WTC11 (cell line): Measurements from ENCODE around the gene TDP2. TPM values are rescaled to one million over a fixed set of nuclear protein-coding genes. Genes with fewer than 3 reads are reported as not detected.

Source experiments
- ATAC-seq: fragments of 200-7000 bp; cut with Tn5 transposase; 2 replicates; pipeline ENCODE4 v1.10.0; 2021; ENCODE audit warnings: mild to moderate bottlenecking, moderate library complexity
- CTCF ChIA-PET: fragments of 300-600 bp; sonication (Branson Sonifier 250); formaldehyde crosslinking; loops from one replicate; lab custom pipeline; 2021; ENCODE audit warnings: antibody characterized with exemption; lab: Charles Lee
- POLR2A ChIA-PET: fragments of 350-600 bp; sonication (Branson Sonifier 250); formaldehyde crosslinking; loops from one replicate; lab custom pipeline; 2021; ENCODE audit warnings: antibody characterized with exemption; lab: Charles Lee
- DNase-seq: peaks from one replicate; pipeline ENCODE4 v3.0.0; 2021; ENCODE audit warnings: low spot score
- H3K27ac Mint-ChIP-seq: 2 replicates; pipeline ENCODE4 v1.8.0; 2021; ENCODE audit warnings: mixed read lengths
- H3K27me3 Mint-ChIP-seq: 2 replicates; pipeline ENCODE4 v1.8.0; 2021; ENCODE audit warnings: low read depth, mild to moderate bottlenecking, moderate library complexity, mixed read lengths
- H3K36me3 Mint-ChIP-seq: 2 replicates; pipeline ENCODE4 v1.8.0; 2021; ENCODE audit warnings: mixed read lengths
- H3K4me1 Mint-ChIP-seq: 2 replicates; pipeline ENCODE4 v1.8.0; 2022; ENCODE audit warnings: mixed read lengths
- H3K4me3 Mint-ChIP-seq: 2 replicates; pipeline ENCODE4 v1.8.0; 2021; ENCODE audit warnings: mild to moderate bottlenecking, moderate library complexity, mixed read lengths
- H3K9me3 Mint-ChIP-seq: 2 replicates; pipeline ENCODE4 v1.8.0; 2021; ENCODE audit warnings: mixed read lengths
- ARID4B ChIP-seq: sonication (generic); formaldehyde crosslinking; IDR thresholded peaks from 2 replicates; pipeline ENCODE4 v1.8.0; 2023; ENCODE audit warnings: missing genetic modification reagents, mild to moderate bottlenecking, borderline replicate concordance
- E2F4 ChIP-seq: sonication (generic); formaldehyde crosslinking; IDR thresholded peaks from 2 replicates; pipeline ENCODE4 v1.8.1; 2022; ENCODE audit warnings: low read depth, mild to moderate bottlenecking, moderate library complexity, missing genetic modification reagents, borderline replicate concordance
- GTF2I ChIP-seq: fragments of 250-450 bp; sonication (Bioruptor Pico); conservative IDR thresholded peaks from 2 replicates; pipeline ENCODE4 v1.4.0; 2021; ENCODE audit warnings: mild to moderate bottlenecking
- HMGXB4 ChIP-seq: sonication (generic); formaldehyde crosslinking; IDR thresholded peaks from 2 replicates; pipeline ENCODE4 v1.8.1; 2023; ENCODE audit warnings: mild to moderate bottlenecking, moderate library complexity, missing genetic modification reagents
- IRF2 ChIP-seq: sonication (generic); formaldehyde crosslinking; IDR thresholded peaks from 2 replicates; pipeline ENCODE4 v1.8.0; 2022; ENCODE audit warnings: low read depth, missing genetic modification reagents, borderline replicate concordance
- MXD4 ChIP-seq: fragments of 250-450 bp; sonication (Bioruptor Pico); IDR thresholded peaks from 2 replicates; pipeline ENCODE4 v1.8.0; 2021; ENCODE audit warnings: mild to moderate bottlenecking, moderate library complexity, borderline replicate concordance
- NR2C2 ChIP-seq: sonication (generic); formaldehyde crosslinking; IDR thresholded peaks from 2 replicates; pipeline ENCODE4 v1.8.0; 2022; ENCODE audit warnings: mild to moderate bottlenecking, missing genetic modification reagents
- PRRX2 ChIP-seq: fragments of 250-450 bp; sonication (Bioruptor Pico); IDR thresholded peaks from 2 replicates; pipeline ENCODE4 v1.8.0; 2021; ENCODE audit warnings: mild to moderate bottlenecking
- SMAD4 ChIP-seq: sonication (generic); formaldehyde crosslinking; IDR thresholded peaks from 2 replicates; pipeline ENCODE4 v1.8.0; 2022; ENCODE audit warnings: mild to moderate bottlenecking, missing genetic modification reagents
- SOX15 ChIP-seq: fragments of 250-450 bp; sonication (Bioruptor Pico); IDR thresholded peaks from 2 replicates; pipeline ENCODE4 v1.9.0; 2021; ENCODE audit warnings: mild to moderate bottlenecking
- TCF7 ChIP-seq: sonication (generic); formaldehyde crosslinking; IDR thresholded peaks from 2 replicates; pipeline ENCODE4 v1.8.0; 2022; ENCODE audit warnings: mild to moderate bottlenecking, low read depth, missing genetic modification reagents, moderate library complexity
- ZNF219 ChIP-seq: sonication (generic); formaldehyde crosslinking; IDR thresholded peaks from 2 replicates; pipeline ENCODE4 v1.8.0; 2023; ENCODE audit warnings: missing genetic modification reagents, mild to moderate bottlenecking, borderline replicate concordance
- ZNF423 ChIP-seq: fragments of 250-450 bp; sonication (Bioruptor Pico); IDR thresholded peaks from 2 replicates; pipeline ENCODE4 v2.1.2; 2022; ENCODE audit warnings: mild to moderate bottlenecking, moderate library complexity
- ZNF512 ChIP-seq: sonication (generic); formaldehyde crosslinking; IDR thresholded peaks from 2 replicates; pipeline ENCODE4 v1.8.1; 2022; ENCODE audit warnings: missing genetic modification reagents, borderline replicate concordance
- ZNF532 ChIP-seq: fragments of 250-450 bp; sonication (Bioruptor Pico); IDR thresholded peaks from 2 replicates; pipeline ENCODE4 v1.9.0; 2021; ENCODE audit warnings: mild to moderate bottlenecking, borderline replicate concordance
- total RNA-seq: library from RNA; stranded (reverse); gene quantifications from 3 replicates; pipeline ENCODE4 v1.2.3, GENCODE V29; 2021

The TDP2 gene
- total RNA-seq, 1 experiment from 2014 or later = 49.1 TPM

- Mint-ChIP-seq H3K4me1 (peaks cover 27% of the 10 kb centered on the region), H3K4me3 (no peak overlapping the region), H3K27me3 (no peaks in the 10 kb centered on the region), H3K36me3 (peaks cover 10% of the 10 kb centered on the region), H3K9me3 (peaks cover 13% of the 10 kb centered on the region), H3K27ac (no peak overlapping the region)
- CTCF ChIA-PET = interaction anchor here (0.8 to 2.1 kb wide), 4 partner anchors 36 to 107 kb away, joined by 3 to 9 read pairs (median 3); partner anchors contain the start of gene ACOT13
- ATAC-seq (no peak), DNase-seq (no peak)
- TF ChIP-seq IRF2 (no peak), SMAD4 (CRISPR knock-in tag) (no peak), HMGXB4 (no peak)
- POLR2A ChIA-PET = no interaction called here
Measured at GRCh38 chr6:24631671-24632070, 35.0 kb downstream of the TDP2 start.

- 0 out of 2 replicates have a peak, but pooled peaks cover 4% of the 10 kb centered on the region for H3K36me3 Mint-ChIP-seq
- peaks cover 27% of the 10 kb centered on the region for H3K4me1 Mint-ChIP-seq
- no peaks in the 10 kb centered on the region for H3K27me3 Mint-ChIP-seq
- ATAC-seq = peak; percentile 34; the same call in 1 of the 2 replicates
- H3K27ac Mint-ChIP-seq = peak overlapping the region; percentile 22
- DNase-seq = no peak
- ChIA-PET CTCF (interaction anchor here (0.8 to 1.5 kb wide), 3 partner anchors 46 to 107 kb away, joined by 3 to 5 read pairs (median 3); no protein-coding TSS in a partner anchor), POLR2A (no interaction called here)
- peaks cover 8% of the 10 kb centered on the region for H3K9me3 Mint-ChIP-seq
- no peak for TF ChIP-seq HMGXB4
- TF ChIP-seq SMAD4 (CRISPR knock-in tag) = no peak
- TF ChIP-seq ARID4B (CRISPR knock-in tag) = no peak
- no peak for TF ChIP-seq NR2C2 (CRISPR knock-in tag)
- TF ChIP-seq GTF2I (CRISPR knock-in tag) = no peak
- TF ChIP-seq SOX15 (CRISPR knock-in tag) = no peak
- no peak for TF ChIP-seq ZNF512 (CRISPR knock-in tag)
- TF ChIP-seq MXD4 (CRISPR knock-in tag) = no peak
- TF ChIP-seq ZNF219 = no peak
- TF ChIP-seq TCF7 (CRISPR knock-in tag) = no peak
- TF ChIP-seq E2F4 (CRISPR knock-in tag) = no peak
- no peak for TF ChIP-seq ZNF532 (CRISPR knock-in tag)
- TF ChIP-seq ZNF423 = no peak
- TF ChIP-seq PRRX2 (CRISPR knock-in tag) = no peak
- H3K4me3 Mint-ChIP-seq = no peak overlapping the region
Measured at GRCh38 chr6:24630856-24631505, 35.7 kb downstream of the TDP2 start.
